Hematopoietic multipotent progenitor cell treated with erythropoietin and hydrocortisone succinate and interleukin-3 and kit ligand, for 15 days (in vitro differentiated cells): ENCODE results near the gene DGKD.

Experiments used
- DNase-seq: peaks from one replicate; pipeline ENCODE4 v3.0.0-alpha.2; 2015; ENCODE audit warnings: low spot score

DGKD gene

DNA sequence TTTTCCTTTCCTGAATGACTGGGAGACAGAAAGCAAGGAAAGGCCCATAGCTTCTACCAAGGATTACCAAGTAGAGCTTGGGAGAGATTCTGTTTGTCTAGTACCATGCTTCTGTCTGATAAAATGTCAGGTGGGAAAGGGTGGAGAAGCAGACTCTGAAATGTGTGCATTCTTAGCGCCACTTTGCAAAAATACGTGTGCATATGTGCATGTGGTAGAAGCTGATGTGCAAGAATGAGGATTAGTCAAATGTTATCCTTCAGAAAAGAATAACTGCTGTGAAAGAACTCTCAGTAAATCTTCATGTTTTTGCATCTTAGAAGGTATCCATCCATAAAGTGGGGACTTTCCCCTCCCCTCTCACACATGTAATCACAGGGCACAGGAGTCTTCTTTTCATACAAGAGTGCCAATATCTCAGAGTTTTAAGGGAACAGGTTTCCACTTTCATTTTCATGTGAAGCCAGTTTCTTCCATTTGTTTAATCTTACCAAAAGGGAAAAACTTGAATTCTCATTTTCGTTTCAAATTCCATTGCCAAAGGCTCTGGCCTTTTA is 15.4 kb upstream of the DGKD start:
- no peak for DNase-seq

DNA sequence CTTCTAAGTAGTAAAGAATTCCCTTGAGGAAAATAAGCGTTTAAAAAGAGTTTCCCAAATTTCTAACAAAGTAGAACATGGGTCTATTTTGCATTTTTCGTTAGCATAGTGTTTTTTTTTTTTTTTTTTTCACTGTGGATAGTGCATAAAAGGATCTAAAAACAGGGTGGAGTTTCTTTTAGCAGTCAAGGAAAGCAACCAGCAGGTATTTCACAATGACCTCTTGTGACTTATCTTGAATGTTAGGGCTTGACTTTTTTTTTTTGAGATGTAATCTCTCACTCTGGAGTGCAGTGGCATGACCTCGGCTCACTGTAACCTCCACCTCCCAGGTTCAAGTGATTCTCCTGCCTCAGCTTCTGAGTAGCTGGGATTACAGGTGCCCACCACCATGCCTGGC is 14.9 kb upstream of the DGKD start:
- no peak for DNase-seq

DNA sequence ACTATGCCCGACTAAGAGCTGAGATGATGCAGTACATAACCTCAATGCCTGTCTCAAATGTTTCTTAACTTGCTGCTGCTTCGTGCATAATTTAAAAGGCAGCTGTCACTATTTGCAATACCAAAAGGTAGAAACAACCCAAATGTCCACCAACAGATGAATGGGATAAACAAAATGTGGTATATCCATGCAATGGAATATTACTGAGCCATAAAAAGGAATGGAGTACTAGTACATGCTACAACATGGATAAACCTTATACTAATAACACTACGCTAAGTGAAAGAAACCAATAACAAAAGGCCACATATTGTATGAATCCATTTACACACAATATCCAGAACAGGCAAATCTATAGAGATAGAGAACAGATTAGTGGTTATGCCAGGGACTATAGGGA is 13.0 kb upstream of the DGKD start:
- no peak for DNase-seq

DNA sequence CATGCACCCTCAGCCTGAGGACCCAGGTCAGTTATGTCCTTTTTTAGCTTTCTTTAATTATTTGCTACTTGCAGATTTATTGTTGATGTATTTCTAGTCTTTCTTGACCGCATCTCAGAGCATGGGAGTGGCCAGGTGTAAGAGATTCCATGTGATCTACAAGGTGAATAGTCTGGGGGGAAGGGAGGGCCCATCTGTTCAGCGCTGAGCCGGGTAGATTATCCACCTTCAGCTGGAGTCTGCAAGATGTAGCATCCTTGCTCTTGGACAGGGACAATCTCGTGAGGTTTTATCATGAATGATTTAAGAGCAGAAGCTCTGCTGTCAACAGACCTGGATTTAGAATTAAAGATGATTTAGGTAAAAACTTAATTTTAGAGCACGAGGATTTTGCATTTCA is 12.0 kb upstream of the DGKD start:
- no peak for DNase-seq

DNA sequence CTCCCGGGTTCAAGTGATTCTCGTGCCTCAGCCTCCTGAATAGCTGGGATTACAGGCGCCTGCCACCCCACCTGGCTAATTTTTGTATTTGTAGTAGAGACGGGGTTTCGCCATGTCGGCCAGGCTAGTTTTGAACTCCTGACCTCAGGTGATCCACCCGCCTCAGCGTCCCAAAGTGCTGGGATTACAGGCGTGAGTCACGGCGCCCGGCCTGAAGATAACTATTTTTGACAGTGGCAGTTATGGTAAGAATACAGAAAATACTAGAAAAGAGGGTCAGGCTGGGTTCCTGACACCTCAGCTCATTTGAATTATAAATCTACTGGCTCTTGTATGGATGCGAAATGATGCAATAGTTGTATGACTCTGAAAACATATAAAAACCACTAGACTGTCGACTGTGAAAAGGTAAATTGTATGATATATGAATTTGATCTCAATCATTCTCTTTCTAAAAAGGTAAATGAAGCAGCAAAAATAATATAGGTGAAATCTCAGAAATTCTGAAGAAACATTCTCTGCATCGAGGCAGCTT is 11.1 kb upstream of the DGKD start:
- no peak for DNase-seq

DNA sequence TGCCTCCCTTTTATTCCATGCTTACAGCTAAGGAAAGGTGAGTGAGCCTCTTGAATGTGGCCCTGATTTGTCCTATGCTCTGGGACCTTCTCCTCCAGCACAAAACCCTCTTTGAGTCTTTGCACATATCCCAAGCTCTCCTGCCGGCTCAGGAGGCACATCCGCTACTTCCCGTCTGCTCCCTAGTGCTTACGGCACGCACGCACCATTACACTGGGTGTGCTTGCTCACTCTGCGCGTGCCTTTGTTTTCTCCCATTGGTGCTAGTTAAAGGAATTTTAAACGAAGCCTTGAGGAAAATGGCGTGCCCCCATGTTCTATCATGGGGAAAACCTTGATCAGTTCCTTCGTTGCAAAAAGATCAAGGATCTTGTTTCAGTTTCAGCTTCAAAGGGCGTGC is 7.9 kb upstream of the DGKD start:
- no peak for DNase-seq

DNA sequence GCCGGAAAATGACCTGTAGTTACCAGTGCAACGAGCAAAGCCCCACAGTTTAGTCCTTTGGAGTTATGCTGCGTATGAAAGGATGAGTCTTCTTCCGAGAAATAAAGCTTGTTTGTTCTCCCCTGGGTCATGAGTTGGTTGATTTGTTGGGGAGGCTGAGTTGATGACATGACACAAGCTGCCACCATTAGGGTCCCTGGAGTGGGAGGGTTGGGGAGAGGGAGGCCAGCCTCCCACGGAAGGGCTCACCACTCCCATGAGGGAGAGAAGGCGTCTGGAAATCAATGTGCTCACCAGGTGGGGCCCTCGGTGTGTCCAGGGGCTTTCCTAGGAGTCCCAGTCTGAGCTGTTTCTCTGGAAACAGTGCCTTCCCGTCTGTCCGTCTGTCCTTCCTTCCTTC is 7.4 kb upstream of the DGKD start:
- DNase-seq = no peak

DNA sequence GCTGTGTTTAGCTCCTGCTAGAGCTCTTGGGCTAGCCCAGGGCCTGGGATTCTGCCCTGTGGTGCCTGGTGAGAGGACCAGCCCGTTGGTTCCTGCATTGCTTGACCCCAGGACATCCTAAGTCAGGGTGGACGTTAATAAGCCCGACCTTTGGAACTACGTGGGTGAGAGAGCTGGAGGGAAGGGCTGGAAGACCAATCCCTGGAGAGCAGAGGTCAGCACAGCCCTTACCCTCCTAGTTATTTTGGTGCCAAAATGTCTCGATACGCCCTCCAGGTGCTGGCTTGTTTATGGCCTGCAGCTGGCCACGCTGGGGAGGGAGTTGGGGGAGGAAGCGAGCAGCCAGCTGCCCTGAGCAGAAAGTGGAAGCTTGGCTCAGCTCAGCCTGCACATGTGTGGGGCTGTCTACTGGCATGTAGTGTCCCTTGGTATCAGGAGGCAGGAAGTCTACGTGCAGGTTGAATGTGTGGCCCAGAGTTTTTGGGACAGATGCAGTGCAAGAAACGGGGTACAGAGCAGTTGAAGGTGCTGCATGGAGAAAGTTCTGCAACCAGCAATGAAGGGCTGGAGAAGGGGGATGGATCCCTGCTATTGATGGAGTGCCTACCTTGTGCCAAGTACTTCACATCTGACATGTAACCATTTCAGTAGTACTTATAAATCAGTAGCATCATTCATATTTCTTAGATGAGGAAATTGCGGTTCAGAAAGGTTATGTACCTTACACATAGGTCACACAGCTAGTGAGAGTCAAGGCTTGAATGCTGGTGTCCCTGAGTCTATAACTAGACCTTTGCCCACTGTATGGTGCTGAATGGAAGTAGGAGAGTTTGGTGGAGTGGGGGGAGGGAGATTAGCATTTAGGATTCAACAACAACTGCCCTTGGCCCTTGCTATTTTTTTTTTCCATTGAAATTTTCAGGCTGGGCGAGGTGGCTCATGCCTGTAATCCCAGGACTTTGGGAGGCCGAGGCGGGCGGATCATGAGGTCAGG is 5.0 kb upstream of the DGKD start:
- DNase-seq = no peak

DNA sequence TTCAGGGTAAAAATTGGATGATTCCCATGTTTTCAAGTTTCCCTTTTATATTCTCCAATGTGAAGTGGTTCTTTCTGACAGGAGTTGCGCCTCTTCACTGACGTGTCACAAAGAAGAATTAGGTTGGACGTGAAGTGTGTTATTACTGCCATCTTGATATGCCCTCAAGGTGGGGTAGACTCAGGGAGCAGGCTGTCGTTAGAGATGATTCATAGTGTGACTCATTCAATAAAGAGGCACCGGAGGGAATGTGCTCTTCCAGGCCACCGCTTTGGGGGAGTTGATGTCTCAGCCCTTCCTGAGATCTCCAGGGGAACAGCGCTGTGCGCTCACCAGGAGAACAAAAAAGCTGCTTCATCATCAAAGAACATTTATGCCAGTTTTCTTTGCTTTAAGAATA is 3.6 kb upstream of the DGKD start:
- peak; percentile 32 for DNase-seq

DNA sequence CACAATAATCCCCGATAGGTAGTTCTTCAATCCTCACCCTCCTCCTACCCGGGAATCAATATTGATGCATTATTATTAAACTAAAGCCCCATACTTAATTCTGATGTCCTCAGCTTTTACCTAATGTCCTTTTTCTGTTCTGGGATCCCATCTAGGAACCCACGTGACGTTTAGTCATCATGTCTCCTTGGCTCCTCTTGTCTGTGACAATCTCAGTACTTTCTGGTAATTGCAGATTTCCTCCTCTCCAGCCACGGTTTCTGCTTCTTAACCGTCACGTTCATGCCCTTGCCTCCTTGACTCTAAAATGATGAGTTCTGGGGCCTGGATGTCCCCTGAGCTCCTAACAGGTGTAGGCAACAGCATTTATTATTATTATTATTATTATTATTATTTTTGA is 2.9 kb upstream of the DGKD start:
- no peak for DNase-seq

DNA sequence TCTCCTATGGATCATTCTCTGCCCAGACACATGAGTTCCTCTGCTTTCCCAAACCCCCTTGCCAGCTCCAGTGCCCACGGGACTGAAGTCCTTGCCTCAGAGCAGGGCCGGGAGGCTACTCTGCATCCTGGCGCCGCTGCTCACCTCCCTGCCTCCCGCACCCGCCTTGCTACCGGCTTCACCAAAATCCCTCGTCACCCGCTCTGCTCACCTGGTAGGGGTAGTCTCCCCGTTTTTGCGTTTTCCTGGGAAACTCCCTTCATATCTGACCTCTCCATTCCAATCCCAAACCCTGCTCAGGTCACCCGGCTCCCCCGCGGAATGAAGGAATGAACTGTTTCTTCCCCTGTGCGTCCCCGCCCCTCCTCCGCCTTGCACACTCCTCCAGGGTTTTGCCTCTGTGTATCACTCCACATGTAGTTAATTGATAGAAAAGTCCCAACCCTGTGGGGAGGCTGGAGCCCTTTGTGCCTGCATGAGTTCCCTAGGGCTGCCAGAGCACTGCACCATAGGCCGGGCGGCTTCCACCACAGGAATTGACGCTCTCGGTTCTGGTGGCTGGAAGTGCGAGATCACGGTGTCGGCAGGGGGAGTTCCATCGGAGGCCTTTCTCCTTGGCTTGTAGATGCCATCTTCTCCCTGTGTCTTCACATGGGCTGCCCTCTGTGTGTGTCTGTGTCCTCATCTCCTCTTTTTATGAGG is 2.0 kb upstream of the DGKD start:
- DNase-seq = no peak

DNA sequence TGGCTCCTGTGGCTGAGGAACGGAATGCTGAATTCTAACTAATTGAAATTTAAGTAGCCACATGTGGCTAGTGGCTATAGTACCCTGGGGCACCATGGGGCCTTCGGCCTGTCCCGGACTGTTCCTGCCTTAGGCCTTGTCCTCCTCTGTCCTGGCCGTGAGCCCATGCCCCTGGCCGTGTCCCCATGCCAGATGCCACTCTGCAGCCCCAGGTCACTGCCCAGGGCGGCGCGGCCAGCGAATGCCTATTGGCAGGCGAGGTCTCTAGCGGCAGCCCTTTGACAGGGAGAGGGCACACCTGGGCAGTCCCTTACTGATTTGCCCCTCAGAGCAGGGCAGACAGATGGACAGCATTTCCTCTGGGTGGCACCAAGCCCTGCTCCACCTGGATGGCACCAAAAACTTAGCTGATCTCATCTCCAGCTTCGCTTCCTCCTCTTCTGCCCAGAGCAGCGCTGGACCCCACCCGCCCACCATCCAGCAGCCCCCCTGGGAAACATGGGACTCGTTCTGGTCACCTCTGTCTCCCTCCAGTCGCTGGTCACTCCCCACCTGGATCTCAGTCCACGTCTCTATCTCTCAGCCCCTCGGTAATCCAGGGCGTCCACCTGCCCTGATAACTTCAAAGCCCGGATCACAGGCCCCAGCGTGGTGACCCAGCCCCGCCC is 1.1 kb upstream of the DGKD start:
- DNase-seq = no peak

DNA sequence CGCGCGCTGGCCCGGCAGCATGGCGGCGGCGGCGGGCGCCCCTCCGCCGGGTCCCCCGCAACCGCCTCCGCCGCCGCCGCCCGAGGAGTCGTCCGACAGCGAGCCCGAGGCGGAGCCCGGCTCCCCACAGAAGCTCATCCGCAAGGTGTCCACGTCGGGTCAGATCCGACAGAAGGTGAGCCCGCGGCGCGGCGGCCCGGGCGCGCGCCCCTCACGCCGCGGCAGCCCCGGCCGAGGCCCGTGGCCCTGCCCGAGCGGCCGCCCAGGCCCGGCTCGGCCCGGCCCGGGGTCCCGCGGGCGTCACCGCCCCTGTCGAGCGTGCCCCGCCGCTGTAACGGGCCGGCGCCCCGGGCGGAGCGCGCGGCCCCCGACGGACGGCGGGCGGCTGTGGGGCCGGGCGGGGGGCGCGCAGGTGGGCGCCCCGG is 218 bp downstream of the DGKD start:
- DNase-seq = no peak

DNA sequence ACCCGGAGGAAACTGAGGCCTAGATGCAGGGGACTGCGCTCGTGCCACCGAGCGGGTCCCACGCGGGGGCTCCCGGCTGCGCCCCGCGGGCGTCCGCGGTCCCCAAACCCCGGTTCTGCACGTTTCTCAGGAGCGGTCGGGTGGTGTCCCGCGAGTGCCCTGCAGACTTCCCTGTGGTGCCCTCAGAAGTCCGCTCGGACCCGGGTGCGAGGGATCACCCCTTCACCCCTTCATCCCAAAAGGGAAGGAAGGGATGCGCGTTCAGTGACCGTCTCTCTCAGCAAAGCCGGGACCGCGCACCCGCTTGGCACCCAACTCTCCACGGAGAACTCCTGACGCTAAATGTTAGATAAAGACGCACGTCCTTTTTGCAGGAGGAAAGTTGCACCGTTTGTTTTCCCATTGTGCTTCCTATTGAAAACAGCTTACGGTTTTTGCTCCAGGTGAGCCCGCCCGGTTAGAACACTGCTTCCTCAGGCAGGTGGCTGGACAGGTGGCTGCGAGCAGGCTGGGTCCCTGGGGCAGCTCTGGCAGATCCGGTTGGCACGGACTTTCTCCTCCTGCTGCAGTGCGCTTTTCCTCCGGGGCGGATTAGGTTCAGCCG is 779 bp downstream of the DGKD start:
- DNase-seq = no peak

DNA sequence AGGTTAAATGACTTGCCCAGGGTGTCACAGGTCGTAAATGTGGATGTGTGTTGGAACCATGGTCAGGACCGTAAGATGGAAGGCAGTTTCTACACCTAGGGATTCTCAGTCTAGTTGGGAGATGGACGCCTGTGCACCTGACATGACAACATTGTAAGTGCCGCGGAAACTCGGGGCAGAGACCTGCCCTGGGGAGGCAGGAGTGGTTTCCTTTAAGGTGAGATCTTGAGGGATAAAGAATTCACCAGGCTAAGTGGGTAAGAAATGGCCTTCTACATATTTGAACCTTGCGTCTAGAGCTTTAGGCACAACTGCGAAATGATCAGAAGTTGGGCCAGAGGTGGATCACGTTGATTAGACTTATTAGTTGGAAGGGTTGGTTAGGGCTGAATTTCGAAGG is 1.6 kb downstream of the DGKD start:
- no peak for DNase-seq

DNA sequence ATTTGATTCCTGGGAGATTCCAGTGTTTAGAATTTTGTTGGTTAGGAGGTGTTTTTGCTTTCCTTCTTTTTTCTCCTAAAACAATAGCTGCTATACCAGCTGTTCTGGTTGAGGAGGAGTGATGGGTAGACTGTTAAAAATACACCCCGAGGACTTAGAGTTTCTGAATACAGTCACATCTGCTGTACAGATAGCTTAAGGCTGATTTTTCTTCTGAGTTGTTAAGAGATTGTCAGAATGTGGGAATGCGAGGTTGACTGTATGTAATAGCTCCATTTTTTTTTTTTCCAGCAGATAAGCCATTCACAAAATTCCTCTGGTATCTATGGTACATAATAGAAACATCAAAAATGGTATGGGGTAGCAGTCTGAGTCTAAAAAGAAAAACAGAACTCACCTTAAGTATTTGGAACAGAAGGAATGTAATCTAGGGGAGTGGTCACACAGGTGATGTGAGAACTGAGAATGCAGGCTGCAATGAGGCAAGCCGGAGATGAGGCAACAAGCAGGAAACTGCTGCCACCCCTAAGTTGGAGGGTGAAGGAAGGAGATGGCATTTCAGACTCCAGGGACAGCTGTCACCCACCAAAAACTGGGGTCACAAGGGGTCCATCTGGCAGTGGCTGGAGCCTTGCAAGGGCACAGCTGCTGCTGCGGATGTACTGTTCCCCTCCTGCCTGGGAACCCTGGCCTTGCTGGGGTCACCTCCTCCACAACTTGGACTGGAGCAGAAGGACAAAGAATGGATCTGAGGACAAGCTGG is 2.4 kb downstream of the DGKD start:
- DNase-seq = no peak

DNA sequence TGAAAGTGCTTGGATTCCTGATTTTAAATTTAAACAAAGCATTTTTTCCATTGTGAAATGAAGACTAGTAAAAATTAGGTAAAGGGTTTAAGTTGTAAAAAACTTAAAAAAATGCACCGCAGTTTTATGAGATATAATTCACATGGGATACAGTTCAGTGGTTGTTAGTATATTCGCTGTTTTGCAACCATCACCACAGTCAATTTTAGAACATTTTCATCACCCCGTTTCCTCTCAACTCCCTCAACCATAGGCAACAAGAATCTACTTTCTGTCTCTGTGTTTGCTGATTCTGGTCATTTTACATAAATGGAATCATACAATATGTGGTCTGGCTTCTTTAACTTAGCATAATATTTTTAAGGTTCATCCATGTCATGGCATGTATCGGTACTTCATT is 4.0 kb downstream of the DGKD start:
- no peak for DNase-seq

DNA sequence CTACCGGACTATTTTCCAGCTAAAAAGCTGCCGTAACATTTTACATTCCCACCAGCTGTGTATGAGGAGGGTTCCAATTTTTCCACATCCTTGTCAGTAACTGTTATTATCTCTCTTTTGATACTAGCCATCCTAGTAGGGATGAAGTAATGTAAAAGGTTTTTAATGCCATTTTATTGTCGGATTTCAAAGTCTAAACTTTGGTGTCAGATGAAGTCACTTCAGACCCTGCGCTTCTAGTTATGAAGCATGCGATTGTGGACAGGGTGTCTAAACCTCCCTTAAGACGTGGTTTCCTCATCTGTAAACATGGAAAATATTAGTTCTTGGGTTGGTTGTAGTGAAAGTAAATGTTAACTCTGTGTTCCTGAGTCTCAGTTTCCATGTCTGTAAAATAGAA is 4.7 kb downstream of the DGKD start:
- DNase-seq = no peak

DNA sequence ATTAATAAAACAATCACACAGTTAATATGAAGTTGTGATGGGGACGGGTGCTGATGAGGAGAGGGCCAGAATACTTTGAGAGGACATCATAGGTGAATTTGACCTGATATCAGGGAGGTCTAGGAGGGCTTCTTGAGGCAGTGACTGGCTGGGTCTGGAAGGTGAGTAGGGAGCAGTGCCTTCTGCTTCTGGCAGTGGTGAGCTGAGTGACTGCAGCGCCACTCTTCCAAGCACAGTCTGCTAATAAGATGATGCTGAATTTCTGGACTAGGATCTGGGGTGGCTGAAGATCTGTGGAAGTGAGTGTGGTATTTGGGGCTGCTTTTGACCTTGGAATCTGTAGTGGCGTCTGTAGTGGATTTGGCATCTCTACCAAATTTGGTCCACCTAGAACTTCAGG is 5.5 kb downstream of the DGKD start:
- no peak for DNase-seq

DNA sequence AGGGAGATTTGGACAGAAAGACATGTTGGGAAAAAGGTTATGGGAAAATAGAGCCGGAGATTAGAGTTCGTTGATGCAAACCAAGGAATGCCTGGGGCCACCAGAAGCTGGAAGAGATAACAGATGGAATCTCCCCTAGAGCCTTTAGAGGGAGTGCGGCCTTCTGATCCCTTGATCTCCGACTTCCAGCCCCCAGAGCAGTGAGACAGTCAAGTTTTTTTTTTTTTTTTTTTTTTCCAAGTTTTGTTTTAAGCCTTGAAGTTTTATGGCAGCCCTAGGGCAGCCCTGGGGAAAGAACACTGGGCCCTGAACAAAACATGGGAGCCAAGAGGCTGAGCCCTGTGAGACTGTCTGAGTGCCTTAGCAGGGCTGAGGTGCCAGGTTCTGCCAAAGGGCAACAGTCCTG is 6.5 kb downstream of the DGKD start:
- no peak for DNase-seq

DNA sequence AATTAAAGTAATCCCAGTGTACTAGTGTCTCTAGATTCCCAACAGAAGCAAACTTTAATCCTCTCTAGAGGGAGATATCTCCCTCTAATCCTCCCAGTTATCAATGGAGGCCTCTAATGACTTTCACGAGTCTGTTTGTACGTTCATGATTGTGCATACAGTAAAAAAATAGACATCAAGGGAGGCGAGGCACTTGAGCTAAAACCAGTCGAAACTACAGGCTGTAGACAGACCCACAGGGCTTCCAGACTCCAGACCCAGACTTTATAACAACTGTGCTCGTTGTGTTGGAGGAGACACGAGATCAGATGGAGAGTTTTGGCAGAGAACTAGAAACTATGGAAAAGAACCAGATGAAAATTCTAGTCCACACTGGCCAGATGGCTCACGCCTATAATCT is 7.0 kb downstream of the DGKD start:
- DNase-seq = no peak
